DMS 273 (cell line): ENCODE measurements around the gene CFAP107.
"Not testable (repeated sequence)": the region's sequence is repeated elsewhere in the genome, so short reads cannot be mapped to it uniquely, and the experiment has no call there.

Source experiments
- DNase-seq: peaks from one replicate; lab custom pipeline; 2025; ENCODE audit not compliant: unreplicated experiment; lab: John Stamatoyannopoulos, UW

Gene CFAP107, protein sequence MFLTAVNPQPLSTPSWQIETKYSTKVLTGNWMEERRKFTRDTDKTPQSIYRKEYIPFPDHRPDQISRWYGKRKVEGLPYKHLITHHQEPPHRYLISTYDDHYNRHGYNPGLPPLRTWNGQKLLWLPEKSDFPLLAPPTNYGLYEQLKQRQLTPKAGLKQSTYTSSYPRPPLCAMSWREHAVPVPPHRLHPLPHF

DNA sequence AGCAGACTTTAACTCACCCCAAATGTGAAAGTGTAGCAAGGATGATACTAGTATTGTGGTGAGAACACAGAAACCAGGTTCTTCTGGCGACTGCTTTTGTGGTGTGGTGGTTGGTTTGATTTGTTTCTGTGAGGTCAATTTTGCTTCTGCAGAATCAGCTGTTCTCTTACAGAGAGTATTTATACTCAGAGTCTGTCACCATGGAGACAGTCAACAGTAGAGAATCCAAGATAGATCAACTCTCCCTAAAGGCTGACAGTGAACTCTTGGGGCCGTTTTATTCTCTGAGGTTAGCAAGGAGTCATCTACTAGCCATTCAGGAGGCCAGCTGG is at the start of gene CFAP107:
TSS of gene CFAP107 (plus strand) at position 209 of the 332 bp plus-strand sequence. CDS start 231 bp downstream, outside the sequence.
- no peak for DNase-seq

GRCh38 chr1:12696658-12697057 is 49.3 kb upstream of the CFAP107 start:
- DNase-seq = no peak

- DNase-seq = no peak
Observed at GRCh38 chr1:12697397-12697796, 48.6 kb upstream of the CFAP107 start.

DNA sequence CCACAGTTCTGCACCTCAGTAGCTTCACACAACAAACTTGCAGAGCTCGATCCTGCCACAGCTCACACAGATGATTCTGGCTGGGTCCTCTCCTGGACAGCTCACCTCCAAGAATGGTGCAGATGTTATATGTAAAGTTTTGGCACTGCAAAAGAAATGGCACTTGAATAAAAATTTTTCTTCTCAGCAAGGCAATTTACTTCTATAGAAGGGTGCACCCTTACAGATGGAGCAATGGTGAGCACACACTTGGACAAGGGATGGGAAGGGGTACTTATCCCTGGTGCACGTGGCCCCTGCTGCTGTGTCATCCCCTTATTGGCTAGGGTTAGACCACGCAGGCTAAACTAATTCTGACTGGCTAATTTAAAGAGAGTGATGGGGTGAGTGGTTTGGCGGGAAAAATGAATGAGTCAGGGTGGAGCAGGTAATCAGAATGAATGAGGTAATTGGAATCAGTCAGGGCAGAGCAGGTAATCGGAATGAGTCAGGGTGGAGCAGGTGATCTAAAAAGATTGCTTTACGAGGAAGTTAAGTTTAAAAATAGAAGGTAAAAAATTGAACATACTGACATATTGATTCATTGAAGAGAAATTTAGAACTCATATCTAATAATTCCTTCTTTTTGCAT is 42.1 kb upstream of the CFAP107 start:
- DNase-seq = no peak

- no peak for DNase-seq
Observed at GRCh38 chr1:12706061-12706460, 39.9 kb upstream of the CFAP107 start.

DNA sequence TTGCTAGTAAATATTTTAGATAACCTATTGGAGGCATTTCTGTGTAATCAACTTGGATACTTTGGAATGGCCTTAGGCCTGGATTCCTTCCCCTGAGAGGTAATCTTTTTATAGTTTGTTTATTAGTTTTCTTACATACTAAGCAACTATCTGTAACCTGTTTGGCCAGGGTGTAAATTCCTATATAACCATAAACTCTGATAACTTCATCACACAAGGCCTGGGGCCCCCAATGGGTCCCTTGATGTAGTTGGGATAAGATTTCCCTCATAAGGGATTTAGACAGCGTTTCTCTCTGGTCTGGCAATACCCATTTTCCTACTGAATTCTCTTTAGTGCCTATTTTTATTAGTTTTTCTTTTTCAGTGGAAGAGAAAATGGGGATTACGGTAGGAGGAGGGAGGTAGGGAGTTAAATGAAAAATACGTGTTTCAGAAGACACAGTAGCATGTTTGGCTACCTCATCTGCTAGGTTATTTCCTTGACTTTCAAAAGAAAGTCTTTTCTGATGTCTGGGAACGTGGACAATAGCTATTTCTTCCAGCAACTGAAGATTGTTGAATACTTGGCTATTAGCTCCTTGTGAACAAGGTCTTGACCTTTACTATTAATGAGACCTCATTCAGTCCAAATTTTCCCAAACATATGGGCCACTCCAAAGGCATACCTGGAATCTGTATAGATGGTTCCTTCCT is 37.5 kb upstream of the CFAP107 start:
- no peak for DNase-seq

DNA sequence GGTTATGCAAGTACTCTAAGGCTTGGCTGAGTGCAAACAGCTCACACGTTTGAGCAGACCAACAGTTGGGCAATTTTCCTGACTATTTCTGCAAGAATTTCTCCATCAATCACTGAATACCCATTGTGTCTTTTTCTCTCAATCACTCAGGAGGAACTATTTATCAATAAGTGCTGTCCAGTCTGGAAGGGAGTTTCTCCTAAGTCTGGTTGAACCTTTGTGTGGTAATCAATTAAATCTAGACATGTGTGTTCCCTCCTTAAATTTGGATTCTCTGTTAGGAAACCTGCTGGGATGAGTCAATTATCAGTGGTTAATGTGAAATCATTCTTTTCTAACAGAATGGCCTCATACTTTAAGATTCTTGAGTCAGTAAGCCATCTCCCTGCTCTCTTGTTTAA is 36.9 kb upstream of the CFAP107 start:
- DNase-seq = no peak

DNA sequence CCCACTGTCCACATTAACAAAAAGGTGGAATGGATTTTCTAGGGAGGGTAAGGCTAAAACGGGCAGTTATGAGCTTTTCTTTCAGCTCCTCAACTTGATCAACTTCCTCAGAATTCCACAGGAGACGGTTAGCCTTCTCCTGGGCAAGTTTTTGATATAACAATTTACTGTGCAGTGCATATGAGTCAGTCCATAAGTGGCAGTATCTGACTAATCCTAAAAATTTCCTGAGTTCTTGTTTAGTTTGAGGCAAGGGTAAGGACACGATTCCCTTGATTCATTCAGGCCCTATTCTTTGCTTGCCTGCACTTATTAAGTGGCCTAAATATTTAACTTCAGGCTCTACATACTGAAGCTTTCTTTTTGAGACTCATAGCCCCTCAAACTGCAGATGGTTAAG is 36.3 kb upstream of the CFAP107 start:
- DNase-seq = no peak

GRCh38 chr1:12711536-12711935 is 34.5 kb upstream of the CFAP107 start:
- DNase-seq = no peak

GRCh38 chr1:12712076-12712475 is 33.9 kb upstream of the CFAP107 start:
- DNase-seq = no peak

- no peak for DNase-seq
Observed at GRCh38 chr1:12712929-12713328, 33.1 kb upstream of the CFAP107 start.

- DNase-seq = not testable (repeated sequence)
Observed at GRCh38 chr1:12713651-12714050, 32.3 kb upstream of the CFAP107 start.

DNA sequence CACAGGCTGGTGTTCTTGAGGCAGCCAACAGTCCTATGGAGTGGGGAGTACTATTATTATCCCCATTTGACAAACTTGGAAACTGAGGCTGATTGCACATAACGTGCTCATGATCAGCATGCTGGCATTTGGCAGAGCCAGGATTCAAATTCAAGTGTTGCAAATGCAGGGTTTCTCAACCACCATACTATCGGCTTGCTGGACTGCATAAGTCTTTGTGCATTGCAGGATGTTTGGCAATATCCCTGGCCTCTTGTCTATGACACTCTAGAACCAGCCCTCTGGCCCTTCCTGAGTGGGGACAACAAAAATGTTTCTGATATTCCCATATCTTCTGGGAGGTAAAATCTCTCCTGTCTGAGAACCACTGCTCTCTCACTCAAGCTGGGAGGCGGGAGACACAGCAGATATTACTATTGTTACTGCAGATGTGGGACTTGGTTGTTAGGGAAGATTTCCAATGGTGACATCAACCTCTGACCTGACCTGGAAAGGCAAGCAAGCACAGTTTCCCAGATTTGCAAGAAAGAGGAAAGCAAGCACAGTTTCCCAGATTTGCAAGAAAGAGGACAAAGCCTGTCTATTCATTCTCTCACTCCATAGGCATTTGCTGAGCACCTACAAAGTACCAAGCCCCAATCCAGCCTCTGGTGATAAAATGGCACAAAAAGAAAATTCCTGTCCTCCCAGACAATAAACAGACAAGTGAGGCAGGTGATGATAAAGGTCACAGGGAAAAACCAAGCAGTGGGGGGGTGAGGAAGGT is 31.1 kb upstream of the CFAP107 start:
- DNase-seq = no peak

GRCh38 chr1:12715896-12716437 is 30.0 kb upstream of the CFAP107 start, which contains the start of gene AADACL3:
AADACL3 (plus strand) TSS chr1:12716110; CDS start chr1:12716177, 67 bp downstream.
- DNase-seq = no peak

DNA sequence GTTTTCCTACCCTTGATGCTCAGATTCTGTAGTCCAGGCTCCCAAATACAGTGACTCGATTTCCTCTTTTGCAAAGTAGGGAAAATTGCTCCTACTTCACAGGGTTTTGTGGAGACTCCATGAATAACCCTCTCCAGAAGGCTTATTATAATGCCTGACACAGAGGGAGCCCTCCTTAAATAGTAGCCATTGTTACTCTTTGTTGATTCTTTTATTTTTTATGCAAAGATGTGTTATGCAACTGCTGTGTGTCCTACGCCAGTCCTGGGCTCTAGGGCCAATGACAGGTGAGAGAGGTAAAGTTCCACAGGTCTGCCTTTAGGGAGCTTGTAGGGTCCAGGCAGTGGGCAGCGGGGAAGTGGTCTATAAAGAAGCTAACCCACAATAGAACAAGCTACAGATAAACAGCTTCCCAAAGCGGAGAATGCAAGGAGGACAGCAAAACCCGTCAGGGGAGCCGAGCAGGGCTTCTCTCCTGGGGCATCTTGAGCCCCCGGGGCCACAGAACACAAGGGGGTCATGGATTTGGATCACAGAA is 28.6 kb upstream of the CFAP107 start:
- no peak for DNase-seq

GRCh38 chr1:12722626-12723025 is 23.4 kb upstream of the CFAP107 start:
- DNase-seq = no peak

DNA sequence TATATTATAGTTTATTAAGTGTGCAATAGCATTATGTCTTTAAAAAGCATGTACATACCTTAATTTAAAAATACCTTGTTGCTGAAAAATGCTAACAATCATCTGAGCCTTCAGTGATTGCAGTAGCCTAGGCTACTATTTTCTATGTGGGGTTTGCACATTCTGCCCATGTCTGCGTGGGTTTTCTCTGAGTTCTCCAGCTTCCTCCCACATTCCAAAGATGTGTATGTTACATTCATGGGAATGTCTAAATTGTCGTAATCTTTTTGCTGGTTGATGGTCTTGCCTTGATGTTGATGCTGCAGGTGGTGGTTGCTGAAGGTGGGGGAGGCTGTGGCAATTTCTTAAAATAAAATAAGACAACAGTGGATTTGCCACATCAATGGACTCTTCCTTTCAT is 17.6 kb upstream of the CFAP107 start:
- no peak for DNase-seq

GRCh38 chr1:12730156-12730555 is 15.8 kb upstream of the CFAP107 start:
- DNase-seq = no peak

- not testable (repeated sequence) for DNase-seq
Observed at GRCh38 chr1:12731084-12731483, 14.9 kb upstream of the CFAP107 start.

DNA sequence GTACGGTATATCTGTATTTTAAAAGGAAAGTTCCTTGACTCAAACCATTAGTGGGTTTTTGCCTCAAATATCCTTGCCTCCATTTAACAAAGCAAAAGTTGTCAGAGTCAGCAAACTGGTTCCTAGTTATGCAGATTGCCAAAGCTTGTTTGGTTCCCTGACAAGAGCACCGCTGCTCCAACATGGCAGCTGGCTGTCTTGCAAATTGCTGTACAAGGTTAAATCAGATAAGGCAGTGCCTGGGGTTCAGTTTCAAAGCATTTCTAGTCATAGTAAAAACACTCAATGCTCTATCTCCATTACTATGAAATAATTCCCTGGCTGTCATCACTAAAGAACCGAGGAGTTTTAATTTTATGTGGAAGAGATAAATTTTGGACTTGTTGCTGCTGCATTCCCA is 11.3 kb upstream of the CFAP107 start:
- no peak for DNase-seq

DNA sequence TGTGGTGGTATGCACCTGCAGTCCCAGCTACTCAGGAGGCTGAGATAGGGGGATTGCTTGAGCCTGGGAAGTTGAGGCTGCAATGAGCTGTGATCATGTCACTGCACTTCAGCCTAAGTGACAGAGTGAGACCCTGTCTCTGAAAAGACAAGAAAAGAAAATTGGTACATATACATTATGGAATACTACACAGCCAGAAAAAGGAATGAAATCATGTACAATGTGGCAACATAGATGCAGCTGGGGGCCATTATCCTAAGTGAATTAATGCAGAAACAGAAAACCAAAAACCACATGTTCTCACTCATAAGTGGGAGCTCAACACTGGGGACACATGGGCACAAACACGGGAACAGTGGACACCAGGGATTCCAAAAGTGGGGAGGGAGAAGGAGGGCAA is 7.1 kb upstream of the CFAP107 start:
- DNase-seq = no peak
